Colonic mucosa (tissue), 4 donors: ENCODE measurements around the gene NOTCH2. TPM values are rescaled to one million over a fixed set of nuclear protein-coding genes. Genes with fewer than 3 reads are reported as not detected.

ENCODE experiments used
- DNase-seq: peaks from one replicate; pipeline ENCODE4 v3.0.0-alpha.2; 2020
- H3K27ac ChIP-seq: fragments of 200-600 bp; one replicate; pipeline ENCODE4 v1.8.0; 2021
- H3K27me3 ChIP-seq: fragments of 200-600 bp; one replicate; pipeline ENCODE4 v1.8.0; 2021
- H3K36me3 ChIP-seq: fragments of 200-600 bp; one replicate; pipeline ENCODE4 v1.8.0; 2021
- H3K4me1 ChIP-seq: fragments of 200-600 bp; one replicate; pipeline ENCODE4 v1.8.0; 2021; ENCODE audit warnings: mild to moderate bottlenecking
- H3K4me3 ChIP-seq: fragments of 200-600 bp; one replicate; pipeline ENCODE4 v1.8.0; 2021
- H3K9ac ChIP-seq, 2 donors: one replicate each; pipeline ENCODE4 v1.7.0; 2013; ENCODE audit warnings: control low read depth in 2 of 2, low read depth in 2 of 2, low read length in 2 of 2
- H3K9me3 ChIP-seq: fragments of 200-600 bp; one replicate; pipeline ENCODE4 v1.8.0; 2021
- CTCF ChIP-seq: fragments of 200-600 bp; IDR thresholded peaks from one replicate; pipeline ENCODE4 v1.8.0; 2022; ENCODE audit warnings: antibody characterized with exemption, mild to moderate bottlenecking
- intact Hi-C: fragments of 100-400 bp; cut with DNase I; formaldehyde crosslinking; loops from one replicate; pipeline ENCODE4 v1.14.1; 2022
- total RNA-seq, 2 donors: library from RNA; stranded (reverse); fragmentation: NEBNext Ultra II Directional in 1 of 2; extraction: Animal tissue kit (Norgen Biotek cat#: 25700) in 1 of 2; gene quantifications; one replicate each; pipeline ENCODE4 v1.2.1, GENCODE V29; 2021
- donor health status: healthy.
- donor health status: DM: no; HTN: no; CAD: no.
- donor health status: DM: no; HTN: no; CAD: no.

NOTCH2 gene
- total RNA-seq, 2 donors from 2014 or later = 53.0 to 69.6 TPM

- no peak for DNase-seq
- no peaks in the 10 kb centered on the region for H3K9me3 ChIP-seq
- H3K27me3 ChIP-seq = no peaks in the 10 kb centered on the region
- H3K27ac ChIP-seq = no peak overlapping the region
- intact Hi-C loops = loop anchor here (5.0 kb wide), 1 partner anchor 59 kb away; no protein-coding TSS in a partner anchor
- TF ChIP-seq CTCF = no peak
- no peak overlapping the region for H3K4me3 ChIP-seq
- H3K9ac ChIP-seq = no peak overlapping the region
- H3K36me3 ChIP-seq = no peaks in the 10 kb centered on the region
- H3K4me1 ChIP-seq = no peaks in the 10 kb centered on the region
Measured at GRCh38 chr1:119866451-119866850, 203.0 kb downstream of the NOTCH2 start.

- Histone ChIP-seq H3K9ac (no peak overlapping the region), H3K27ac (no peak overlapping the region), H3K27me3 (no peaks in the 10 kb centered on the region), H3K4me1 (no peaks in the 10 kb centered on the region), H3K36me3 (no peaks in the 10 kb centered on the region), H3K9me3 (no peaks in the 10 kb centered on the region), H3K4me3 (no peak overlapping the region)
- intact Hi-C loops = loop anchor here (5.0 kb wide), 1 partner anchor 58 kb away; no protein-coding TSS in a partner anchor
- DNase-seq = no peak
- TF ChIP-seq CTCF = no peak
Measured at GRCh38 chr1:119865627-119866026, 203.8 kb downstream of the NOTCH2 start.

- Histone ChIP-seq H3K27ac (no peak overlapping the region), H3K4me3 (no peak overlapping the region), H3K27me3 (no peaks in the 10 kb centered on the region), H3K9ac (no peak overlapping the region), H3K4me1 (no peaks in the 10 kb centered on the region), H3K9me3 (no peaks in the 10 kb centered on the region), H3K36me3 (no peaks in the 10 kb centered on the region)
- intact Hi-C loops = no loop called here
- TF ChIP-seq CTCF = no peak
- DNase-seq = no peak
Measured at GRCh38 chr1:119862276-119862675, 207.2 kb downstream of the NOTCH2 start.

Other genes starting within 250 kb of the NOTCH2 start
- not detected for gene ADAM30, start 173.1 kb downstream of the NOTCH2 start, total RNA-seq
- 10 to 100 TPM; 26.3 to 29.3 TPM for gene SEC22B, start 106.9 kb upstream of the NOTCH2 start, total RNA-seq